ENCODE results near the gene DAPK2.
A peak's percentile ranks its signal among the peaks of the same experiment; 100 is the strongest.

The DAPK2 gene

GRCh38 chr15:63870043-63870394 is 176.3 kb downstream of the DAPK2 start:
- H3K9me3 ChIP-seq (ENCODE audit: control insufficient read depth, low read length) = peaks cover 5% of the 10 kb centered on the region
- no peaks in the 10 kb centered on the region for H3K36me3 ChIP-seq (ENCODE audit: control insufficient read depth, insufficient read depth, low read length, severe bottlenecking)
- DNase-seq (ENCODE audit: low read depth) = no peak
- no peak overlapping the region for H3K4me3 ChIP-seq (ENCODE audit: low read length)
- H3K4me1 ChIP-seq (ENCODE audit: control insufficient read depth, insufficient read depth, low read length) = no peaks in the 10 kb centered on the region
- H3K9ac ChIP-seq (ENCODE audit: low read length) = no peak overlapping the region
- H3K27me3 ChIP-seq (replicated peaks; ENCODE audit: control insufficient read depth, insufficient read depth, low read length) = peaks cover 7% of the 10 kb centered on the region

DNA sequence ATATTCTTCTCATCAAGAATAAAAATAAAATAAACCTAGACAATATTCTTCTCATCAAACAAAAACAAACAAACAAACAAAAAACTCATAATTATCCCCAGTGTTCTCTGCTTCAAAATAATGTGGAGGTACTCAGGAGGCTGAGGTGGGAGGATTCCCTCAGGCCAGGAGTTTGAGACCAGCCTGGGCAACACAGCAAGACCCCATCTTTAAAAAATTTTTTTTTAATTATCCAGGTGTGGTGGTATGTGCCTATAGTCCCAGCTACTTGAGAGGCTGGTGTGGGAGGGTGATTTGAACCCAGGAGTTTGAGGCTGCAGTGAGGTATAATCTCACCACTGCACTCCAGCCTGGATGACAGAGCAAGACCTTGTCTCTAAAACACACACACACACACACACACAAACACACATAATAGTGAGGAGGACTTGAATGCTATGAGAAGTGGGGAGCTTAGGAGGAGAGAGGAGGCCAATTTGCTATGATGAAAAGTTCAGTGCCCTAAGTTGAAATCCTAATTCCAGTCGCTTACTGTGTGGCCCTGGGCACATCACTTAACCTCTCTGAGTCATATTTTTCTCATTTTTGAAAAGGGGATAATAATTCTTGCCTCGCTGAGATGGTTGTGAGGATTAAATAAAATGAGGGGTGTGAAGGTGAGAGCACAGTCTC is 176.8 kb downstream of the DAPK2 start:
- Histone ChIP-seq H3K4me1 (ENCODE audit: control insufficient read depth, insufficient read depth, low read length) (no peaks in the 10 kb centered on the region), H3K4me3 (ENCODE audit: low read length) (no peak overlapping the region), H3K9ac (ENCODE audit: low read length) (no peak overlapping the region), H3K9me3 (ENCODE audit: control insufficient read depth, low read length) (peaks cover 5% of the 10 kb centered on the region), H3K27me3 (replicated peaks; ENCODE audit: control insufficient read depth, insufficient read depth, low read length) (peaks cover 7% of the 10 kb centered on the region), H3K36me3 (ENCODE audit: control insufficient read depth, insufficient read depth, low read length, severe bottlenecking) (no peaks in the 10 kb centered on the region)
- no peak for DNase-seq (ENCODE audit: low read depth)

- H3K4me1 ChIP-seq (ENCODE audit: control insufficient read depth, insufficient read depth, low read length) = no peaks in the 10 kb centered on the region
- H3K36me3 ChIP-seq (ENCODE audit: control insufficient read depth, insufficient read depth, low read length, severe bottlenecking) = no peaks in the 10 kb centered on the region
- DNase-seq (ENCODE audit: low read depth) = no peak
- H3K9ac ChIP-seq (ENCODE audit: low read length) = no peak overlapping the region
- no peak overlapping the region for H3K4me3 ChIP-seq (ENCODE audit: low read length)
- H3K27me3 ChIP-seq (replicated peaks; ENCODE audit: control insufficient read depth, insufficient read depth, low read length) = peaks cover 18% of the 10 kb centered on the region
- H3K9me3 ChIP-seq (ENCODE audit: control insufficient read depth, low read length) = peaks cover 5% of the 10 kb centered on the region
Measured at GRCh38 chr15:63864186-63864585, 182.1 kb downstream of the DAPK2 start.

GRCh38 chr15:63861946-63862517 is 184.3 kb downstream of the DAPK2 start:
- H3K36me3 ChIP-seq (ENCODE audit: control insufficient read depth, insufficient read depth, low read length, severe bottlenecking) = no peaks in the 10 kb centered on the region
- H3K9ac ChIP-seq (ENCODE audit: low read length) = no peak overlapping the region
- DNase-seq (ENCODE audit: low read depth) = no peak
- peaks cover 14% of the 10 kb centered on the region for H3K27me3 ChIP-seq (replicated peaks; ENCODE audit: control insufficient read depth, insufficient read depth, low read length)
- peaks cover 5% of the 10 kb centered on the region for H3K4me1 ChIP-seq (ENCODE audit: control insufficient read depth, insufficient read depth, low read length)
- no peak overlapping the region for H3K4me3 ChIP-seq (ENCODE audit: low read length)
- no peaks in the 10 kb centered on the region for H3K9me3 ChIP-seq (ENCODE audit: control insufficient read depth, low read length)

GRCh38 chr15:63860555-63860954 is 185.7 kb downstream of the DAPK2 start:
- DNase-seq (ENCODE audit: low read depth) = no peak
- Histone ChIP-seq H3K36me3 (ENCODE audit: control insufficient read depth, insufficient read depth, low read length, severe bottlenecking) (no peaks in the 10 kb centered on the region), H3K4me3 (ENCODE audit: low read length) (no peak overlapping the region), H3K9me3 (ENCODE audit: control insufficient read depth, low read length) (no peaks in the 10 kb centered on the region), H3K9ac (ENCODE audit: low read length) (no peak overlapping the region), H3K27me3 (replicated peaks; ENCODE audit: control insufficient read depth, insufficient read depth, low read length) (peaks cover 14% of the 10 kb centered on the region), H3K4me1 (ENCODE audit: control insufficient read depth, insufficient read depth, low read length) (peaks cover 5% of the 10 kb centered on the region)

- Histone ChIP-seq H3K4me3 (ENCODE audit: low read length) (no peak overlapping the region), H3K9ac (ENCODE audit: low read length) (no peak overlapping the region), H3K9me3 (ENCODE audit: control insufficient read depth, low read length) (no peaks in the 10 kb centered on the region), H3K36me3 (ENCODE audit: control insufficient read depth, insufficient read depth, low read length, severe bottlenecking) (no peaks in the 10 kb centered on the region), H3K4me1 (ENCODE audit: control insufficient read depth, insufficient read depth, low read length) (peaks cover 5% of the 10 kb centered on the region), H3K27me3 (replicated peaks; ENCODE audit: control insufficient read depth, insufficient read depth, low read length) (peaks cover 14% of the 10 kb centered on the region)
- no peak for DNase-seq (ENCODE audit: low read depth)
Measured at GRCh38 chr15:63860155-63860554, 186.1 kb downstream of the DAPK2 start.

- Histone ChIP-seq H3K9ac (ENCODE audit: low read length) (no peak overlapping the region), H3K36me3 (ENCODE audit: control insufficient read depth, insufficient read depth, low read length, severe bottlenecking) (no peaks in the 10 kb centered on the region), H3K27me3 (replicated peaks; ENCODE audit: control insufficient read depth, insufficient read depth, low read length) (peaks cover 14% of the 10 kb centered on the region), H3K4me3 (ENCODE audit: low read length) (no peak overlapping the region), H3K9me3 (ENCODE audit: control insufficient read depth, low read length) (no peaks in the 10 kb centered on the region), H3K4me1 (ENCODE audit: control insufficient read depth, insufficient read depth, low read length) (peaks cover 5% of the 10 kb centered on the region)
- peak; percentile 9 for DNase-seq (ENCODE audit: low read depth)
Measured at GRCh38 chr15:63858881-63859280, 187.4 kb downstream of the DAPK2 start.

DNA sequence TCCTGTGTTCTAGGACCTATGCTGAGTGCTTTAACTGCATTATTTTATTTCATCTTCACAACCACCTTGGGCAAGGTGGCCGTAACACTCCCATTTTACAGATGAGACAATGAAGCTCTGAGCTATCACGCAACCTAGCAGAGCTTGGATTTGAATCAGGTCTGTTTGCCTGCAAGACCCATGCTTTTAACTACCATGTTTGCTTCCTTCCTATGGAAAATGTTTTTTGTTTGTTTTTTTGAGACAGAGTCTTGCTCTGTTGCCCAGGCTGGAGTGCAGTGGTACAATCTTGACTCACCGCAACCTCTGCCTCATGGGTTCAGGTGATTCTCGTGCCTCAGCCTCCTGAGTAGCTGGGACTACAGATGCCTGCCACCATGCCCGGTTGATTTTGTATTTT is 187.8 kb downstream of the DAPK2 start:
- DNase-seq (ENCODE audit: low read depth) = no peak
- H3K36me3 ChIP-seq (ENCODE audit: control insufficient read depth, insufficient read depth, low read length, severe bottlenecking) = no peaks in the 10 kb centered on the region
- H3K4me3 ChIP-seq (ENCODE audit: low read length) = no peak overlapping the region
- H3K9ac ChIP-seq (ENCODE audit: low read length) = no peak overlapping the region
- no peaks in the 10 kb centered on the region for H3K9me3 ChIP-seq (ENCODE audit: control insufficient read depth, low read length)
- H3K4me1 ChIP-seq (ENCODE audit: control insufficient read depth, insufficient read depth, low read length) = peaks cover 5% of the 10 kb centered on the region
- H3K27me3 ChIP-seq (replicated peaks; ENCODE audit: control insufficient read depth, insufficient read depth, low read length) = peaks cover 13% of the 10 kb centered on the region

- Histone ChIP-seq H3K27me3 (replicated peaks; ENCODE audit: control insufficient read depth, insufficient read depth, low read length) (peaks cover 7% of the 10 kb centered on the region), H3K9ac (ENCODE audit: low read length) (no peak overlapping the region), H3K4me1 (ENCODE audit: control insufficient read depth, insufficient read depth, low read length) (peaks cover 5% of the 10 kb centered on the region), H3K4me3 (ENCODE audit: low read length) (no peak overlapping the region), H3K9me3 (ENCODE audit: control insufficient read depth, low read length) (no peaks in the 10 kb centered on the region), H3K36me3 (ENCODE audit: control insufficient read depth, insufficient read depth, low read length, severe bottlenecking) (no peaks in the 10 kb centered on the region)
- no peak for DNase-seq (ENCODE audit: low read depth)
Measured at GRCh38 chr15:63857461-63857856, 188.8 kb downstream of the DAPK2 start.
